Stimulated activated CD4-positive, alpha-beta T cell treated with anti-CD3 and anti-CD28 coated beads, Interleukin-4, amount 100 ng/mL, for 4 hours (primary cell): Measurements from ENCODE around the gene CMTR1.
A peak's percentile ranks its signal among the peaks of the same experiment; 100 is the strongest.

Experiments used
- DNase-seq, 2 experiments: peaks; one replicate each; pipeline ENCODE4 v3.0.0-alpha.2; 2020

CMTR1 gene

DNA sequence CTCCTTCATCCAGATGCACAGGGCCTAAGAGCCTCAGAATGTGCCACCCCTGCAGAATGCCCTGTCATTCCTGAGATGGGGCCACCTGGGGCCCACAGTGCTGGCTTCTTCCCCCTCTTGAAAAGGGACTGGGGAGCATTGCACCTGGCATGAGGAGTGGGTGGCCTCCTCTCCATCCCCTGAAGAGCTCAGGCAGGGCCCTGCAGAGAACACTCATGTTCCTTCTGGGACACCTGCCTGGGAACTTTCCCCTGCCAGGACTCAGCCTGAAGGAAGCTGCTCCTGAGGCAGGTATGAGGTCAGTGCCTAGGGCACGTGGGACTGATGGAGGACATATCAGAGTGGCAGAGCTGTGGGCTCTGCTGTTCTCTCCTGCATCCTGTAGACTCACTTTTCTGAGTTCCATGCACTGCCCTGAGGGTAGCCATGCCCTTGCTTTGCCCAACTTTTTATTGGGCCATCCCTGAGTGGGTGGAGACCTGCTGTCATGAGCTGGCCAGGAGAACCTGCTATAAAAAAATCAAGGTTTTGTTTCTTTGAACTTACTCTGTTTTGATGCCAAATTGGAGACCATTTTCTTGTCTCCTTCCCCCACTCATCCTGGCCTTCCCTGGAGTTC is 47.2 kb downstream of the CMTR1 start:
- no peak for DNase-seq

DNA sequence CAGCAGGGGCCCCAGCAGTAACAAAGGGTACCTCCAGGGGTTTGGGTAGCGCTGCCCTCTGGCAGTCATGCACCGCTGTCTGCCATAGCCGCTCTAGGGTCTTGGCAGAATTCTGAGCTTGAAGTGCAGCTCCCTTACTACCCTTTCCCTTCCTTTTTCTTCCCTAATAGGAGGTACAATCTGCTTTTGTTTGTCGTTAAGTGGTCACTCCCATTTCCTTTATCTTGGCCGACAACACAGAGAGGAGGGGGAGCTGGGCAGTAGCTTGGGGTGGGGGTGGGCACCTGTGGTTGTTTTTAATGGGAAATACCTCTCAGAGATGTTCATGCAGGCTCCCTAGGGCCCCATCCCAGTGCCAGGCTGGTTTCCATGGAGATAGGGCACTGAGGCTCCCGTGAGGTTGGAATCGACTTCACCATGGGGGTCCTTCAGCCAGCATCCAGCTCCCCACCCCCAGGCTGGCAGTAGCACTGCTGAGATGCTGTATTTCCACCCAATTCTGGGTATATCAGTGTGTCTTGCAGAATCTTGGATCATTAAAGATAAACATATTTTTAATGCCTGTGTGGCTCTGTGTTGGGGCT is 48.0 kb downstream of the CMTR1 start:
- DNase-seq: no peak

DNA sequence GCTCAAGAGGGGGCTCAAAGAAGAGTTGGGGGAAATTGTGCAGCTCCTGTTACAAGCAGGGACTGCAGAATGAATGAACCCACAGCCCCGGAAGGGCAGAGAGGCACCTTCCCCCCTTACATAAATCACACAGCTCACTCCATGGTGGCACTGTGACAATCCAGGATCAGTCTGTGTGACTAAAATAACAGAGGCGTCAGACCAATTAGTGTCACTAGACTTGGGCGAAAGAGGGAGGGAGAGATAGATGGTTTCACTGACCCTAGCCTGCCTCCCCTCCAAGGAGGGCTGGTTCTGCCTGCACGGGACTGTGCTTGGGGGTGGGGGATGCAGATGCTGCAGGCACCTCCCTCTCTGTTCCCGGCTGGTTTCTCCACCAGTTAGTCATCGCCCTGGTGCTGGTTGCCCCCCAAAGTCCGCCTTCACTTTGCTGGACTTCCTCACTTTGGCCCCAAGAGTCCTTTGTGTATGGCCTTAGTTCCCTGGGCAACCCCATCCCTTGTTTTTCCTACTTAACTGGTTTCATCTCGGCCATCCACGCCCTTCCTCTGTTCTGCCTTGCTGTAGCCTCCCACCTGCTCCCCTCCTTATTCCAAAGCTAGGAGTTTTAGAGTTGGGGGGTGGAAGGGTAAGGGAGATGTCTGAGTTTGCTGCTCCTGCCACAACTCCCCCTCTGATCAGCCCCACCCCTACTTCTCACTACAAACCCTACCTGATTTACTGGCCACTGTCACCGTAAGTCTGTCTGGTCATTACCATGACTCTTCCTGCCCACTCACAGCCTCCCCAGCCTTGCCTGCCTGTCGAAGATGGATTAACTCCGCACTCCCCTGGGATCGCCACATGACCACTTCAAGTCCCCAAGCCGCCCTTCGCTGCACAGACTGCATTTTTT is 48.9 kb downstream of the CMTR1 start:
- DNase-seq: no peak

DNA sequence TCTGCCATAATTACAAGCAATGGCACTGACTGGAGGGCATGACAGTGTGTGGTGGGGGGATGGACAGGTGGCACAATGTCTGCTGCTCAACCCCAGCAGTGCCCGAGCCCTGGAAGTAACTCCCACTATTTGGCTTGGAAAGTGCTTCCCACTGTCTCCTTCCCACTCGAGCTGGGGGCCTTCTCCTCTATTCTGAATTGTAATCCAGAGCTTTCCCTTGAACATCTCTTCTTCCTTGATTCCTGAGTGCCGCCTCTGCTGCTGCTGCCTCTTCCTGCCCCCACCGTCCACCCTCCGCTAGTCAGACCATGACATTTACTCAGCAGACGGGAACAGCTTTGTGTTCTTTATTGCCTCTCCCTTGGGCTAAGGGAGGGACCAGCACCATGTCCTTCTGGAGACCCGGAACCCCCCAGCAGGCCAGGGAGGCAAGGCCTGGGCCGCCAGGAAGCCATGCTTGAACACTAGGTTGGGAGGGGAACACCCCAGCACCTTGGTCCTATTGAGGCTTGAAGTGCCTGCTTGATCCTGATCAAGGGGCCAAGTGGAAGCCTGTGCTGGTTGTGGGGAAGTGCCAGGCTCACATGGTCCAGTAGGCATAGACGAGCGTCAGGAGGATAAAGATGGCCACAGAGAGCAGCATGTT is 49.7 kb downstream of the CMTR1 start:
- DNase-seq: no peak

DNA sequence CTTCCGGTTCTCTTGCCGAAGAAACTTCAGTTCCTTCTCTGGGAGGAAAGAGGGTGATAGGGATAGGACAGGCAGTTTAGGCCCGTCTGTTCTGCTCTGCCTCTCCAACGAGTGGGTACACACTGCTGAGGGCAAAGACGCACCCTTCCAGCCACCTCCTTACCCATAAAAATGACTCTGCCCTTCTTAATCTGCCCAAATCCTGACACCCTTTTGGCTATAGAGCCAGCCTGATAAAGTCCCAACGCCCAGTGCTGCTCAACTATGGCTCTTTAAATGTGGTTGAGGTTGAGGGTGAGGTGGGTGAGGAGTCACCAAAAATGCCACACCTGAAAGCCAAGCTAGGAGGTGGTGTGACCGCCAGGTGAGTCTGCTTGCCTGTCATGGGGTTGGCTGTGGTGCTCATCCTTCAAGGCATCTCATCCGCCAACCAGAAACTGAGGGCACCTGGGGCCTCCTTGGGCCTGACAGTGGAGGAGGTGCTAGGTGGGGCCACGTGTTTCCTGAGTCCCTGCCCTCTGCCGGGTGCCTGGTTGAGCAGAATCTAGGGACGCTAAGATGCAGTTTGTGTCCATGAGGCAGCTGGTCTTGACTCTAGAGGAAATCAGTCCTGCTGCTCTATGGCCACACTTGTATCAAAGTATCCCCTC is 50.4 kb downstream of the CMTR1 start:
- DNase-seq: no peak

DNA sequence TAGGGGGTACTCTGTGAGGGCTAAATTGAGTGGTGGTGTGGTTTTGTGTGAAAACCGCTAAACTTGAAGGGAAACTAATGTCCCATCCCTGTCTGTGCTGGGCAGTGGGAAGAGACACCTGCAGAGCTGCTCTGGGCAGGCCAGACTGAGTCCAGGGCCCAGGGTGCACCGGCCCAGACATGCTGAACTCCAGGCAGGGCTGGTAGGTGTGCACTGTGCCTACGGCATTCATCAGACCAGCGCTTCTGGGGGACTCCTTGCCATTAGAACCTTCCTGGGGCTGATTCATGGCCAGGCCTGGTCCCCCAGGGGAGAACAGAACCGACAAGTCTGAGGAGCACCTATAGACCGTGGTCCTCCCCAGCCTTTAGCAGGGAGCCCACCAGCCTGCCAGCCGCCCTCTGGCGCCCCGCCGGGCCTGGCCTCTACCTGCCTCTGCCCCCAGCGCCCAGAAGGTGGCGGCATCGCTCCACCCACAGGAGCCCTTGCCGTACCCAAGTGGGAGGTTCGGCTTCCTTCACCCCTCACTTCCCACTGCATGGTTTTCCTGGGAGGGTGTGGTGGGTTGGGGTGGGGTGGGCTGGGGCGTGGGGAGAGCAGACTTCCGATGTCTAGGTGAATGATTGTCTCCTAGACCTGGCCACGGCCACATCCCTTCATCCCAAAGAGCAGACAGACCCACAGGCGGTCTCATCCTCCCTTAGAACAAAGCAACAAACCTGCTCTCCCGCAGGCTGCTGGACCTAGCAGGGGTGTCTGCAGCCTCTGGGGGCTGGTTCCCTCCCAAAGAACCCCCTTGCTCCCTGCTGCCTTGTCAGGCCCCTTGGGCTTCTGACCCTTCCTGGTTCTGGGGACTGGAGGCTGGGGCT is 51.1 kb downstream of the CMTR1 start:
- peak; percentile 65 to 78 for DNase-seq

DNA sequence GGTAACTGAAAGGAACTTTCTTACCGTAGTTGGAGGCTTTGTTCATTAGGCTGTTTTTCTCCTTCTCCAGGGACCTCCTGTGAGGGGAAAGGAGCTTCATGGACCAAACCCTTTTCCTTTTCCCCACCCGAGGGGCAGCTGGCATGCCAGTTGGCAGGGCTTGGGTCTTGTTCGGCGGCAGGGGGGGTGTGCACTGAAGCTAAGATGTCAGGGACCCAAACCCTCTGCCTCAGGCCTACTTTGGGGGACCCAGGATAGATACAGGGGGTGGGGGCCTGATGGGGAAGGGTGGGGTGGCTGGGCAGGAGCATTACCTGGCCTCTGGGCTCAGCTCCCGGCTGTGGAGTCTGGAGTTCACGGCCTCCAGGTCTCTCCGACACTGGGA is 51.8 kb downstream of the CMTR1 start:
- no peak for DNase-seq

DNA sequence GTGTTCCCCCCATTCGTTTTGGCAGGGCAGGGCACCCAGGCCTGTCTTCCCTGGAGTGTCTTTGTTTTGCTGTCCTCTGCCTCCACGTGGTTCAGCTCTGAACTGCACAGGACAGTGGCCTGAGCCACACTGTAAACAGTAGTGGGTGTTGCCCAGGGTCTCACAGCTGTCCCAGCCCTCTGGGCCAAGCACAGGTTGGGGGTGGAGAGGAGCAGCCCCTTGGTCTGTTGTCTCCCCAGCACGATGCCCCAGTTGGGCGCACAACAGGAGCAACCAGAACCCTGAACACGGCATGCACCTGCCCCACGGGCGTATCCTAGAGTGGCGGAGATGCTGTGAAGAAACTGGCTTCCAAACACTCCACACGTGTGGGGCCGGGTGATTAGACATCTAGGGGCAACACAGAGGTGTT is 52.3 kb downstream of the CMTR1 start:
- DNase-seq: no peak

DNA sequence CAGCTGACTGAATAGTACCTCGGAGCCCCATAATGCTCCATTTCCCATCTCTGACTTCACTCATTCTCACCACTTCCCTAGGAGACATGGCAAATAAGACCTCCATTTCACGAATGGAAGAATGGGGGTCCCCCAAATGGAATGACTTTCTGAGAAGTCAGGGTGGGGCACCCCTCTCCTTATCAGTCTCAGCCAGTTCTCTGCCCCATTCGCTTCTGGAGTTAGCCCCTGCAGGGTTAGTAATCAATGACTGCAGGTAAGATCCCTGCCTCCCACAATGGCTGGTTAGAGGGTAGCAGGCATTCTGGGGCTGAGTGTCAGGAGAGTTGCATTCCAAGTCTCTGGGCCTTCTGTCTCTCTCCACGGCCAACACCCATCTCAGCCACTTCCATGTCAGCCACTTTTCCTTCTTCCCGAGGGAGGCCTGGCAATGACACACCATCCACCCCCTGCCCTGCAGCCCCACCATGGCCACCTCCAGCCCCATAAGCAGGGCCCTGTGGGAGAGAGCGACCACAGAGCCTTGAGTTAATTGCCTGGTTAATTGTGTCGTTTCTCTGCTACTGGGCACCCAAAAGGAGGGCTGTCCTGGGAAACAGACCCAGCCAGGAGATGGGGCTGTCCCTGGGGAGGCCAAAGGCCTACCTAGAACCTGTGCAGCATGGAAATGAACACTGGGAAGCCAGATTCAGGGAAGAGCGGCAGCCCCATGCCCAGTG is 53.3 kb downstream of the CMTR1 start:
- no peak for DNase-seq

DNA sequence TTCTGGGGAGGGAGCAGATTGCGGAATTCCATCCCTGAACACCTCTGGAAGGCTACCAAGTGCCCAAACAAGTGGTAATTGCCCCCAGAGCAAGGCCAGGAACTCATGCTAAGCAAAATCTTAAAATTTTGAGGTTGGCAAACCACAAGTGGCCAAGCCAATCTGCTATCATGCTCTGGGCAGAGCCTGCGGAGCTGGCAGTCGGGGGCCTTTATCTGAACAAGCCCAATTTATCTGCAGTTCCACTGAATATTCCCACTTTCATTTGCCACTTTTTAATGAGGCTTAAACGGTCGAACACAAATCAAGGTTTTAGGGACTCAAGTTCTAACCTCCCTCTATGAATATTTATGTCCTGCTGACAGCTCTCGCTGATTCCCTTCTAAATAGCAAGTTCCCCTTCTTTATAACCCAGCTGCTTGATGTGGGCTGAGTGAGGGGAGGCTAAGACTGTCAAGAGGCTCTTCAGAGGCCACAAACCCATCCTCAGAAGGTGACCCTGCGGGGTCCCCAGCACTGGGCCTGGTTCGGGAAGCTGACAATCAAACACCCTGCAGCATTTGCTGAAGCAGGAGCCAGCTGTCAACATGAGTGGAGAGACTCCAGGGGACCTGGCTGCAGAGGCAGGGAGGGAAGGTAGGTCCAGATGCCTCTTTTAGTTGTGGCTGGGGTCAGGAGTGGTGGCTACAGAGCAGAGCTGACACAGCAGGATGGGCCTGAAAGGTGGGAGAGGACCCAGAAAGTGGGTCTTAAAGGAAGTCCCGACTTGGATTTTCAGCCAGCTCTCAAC is 54.8 kb downstream of the CMTR1 start:
- DNase-seq: no peak

DNA sequence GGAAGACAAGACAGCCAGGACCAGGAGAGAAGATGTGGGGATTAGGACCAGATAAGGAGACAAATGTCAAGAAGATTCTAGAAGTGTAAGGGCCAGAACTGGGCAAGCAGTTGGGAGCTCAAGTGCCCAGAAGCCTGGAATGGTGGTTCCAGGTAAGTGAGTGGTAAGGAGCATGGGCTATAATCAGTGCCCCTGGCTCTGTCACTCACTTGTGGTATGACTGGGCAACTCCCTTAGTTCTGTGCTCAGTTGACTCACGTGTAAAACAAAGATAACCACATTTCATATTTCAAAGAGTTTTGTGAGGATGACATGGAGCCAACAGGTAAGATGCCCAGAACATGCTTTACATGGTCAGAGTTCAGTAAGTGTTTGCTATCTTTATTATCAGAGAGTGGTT is 55.5 kb downstream of the CMTR1 start:
- no peak for DNase-seq

DNA sequence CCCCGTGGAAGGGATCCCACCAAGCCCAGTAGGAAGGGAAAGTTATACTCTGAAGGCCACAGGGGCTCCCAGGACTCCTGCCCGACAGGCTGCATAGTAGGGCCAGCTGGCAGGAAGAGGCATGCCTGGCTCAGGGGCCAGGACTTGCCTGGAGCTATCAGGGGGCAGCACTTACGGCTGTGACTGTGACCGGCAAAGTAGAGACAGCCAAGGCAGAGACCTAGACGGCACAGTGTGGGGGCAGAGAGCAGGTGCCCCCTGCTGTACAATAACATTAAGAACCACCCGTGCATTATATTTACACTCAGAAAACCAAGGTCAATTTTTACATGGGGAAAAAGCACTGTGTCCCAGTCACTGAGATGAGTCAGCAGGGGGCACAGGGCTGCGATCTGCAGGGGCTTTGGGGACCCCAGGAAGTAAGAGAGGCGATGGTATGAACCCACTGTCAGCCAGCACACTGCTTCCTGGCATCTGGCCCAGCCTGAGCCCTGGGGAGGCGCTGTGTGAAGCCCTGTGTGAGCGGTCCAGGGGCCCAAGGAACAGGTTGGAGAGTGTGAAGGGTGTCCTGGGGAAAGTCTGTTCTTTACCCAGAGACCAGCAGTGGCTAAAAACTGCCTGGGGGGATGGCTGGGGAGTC is 56.8 kb downstream of the CMTR1 start:
- DNase-seq: no peak

DNA sequence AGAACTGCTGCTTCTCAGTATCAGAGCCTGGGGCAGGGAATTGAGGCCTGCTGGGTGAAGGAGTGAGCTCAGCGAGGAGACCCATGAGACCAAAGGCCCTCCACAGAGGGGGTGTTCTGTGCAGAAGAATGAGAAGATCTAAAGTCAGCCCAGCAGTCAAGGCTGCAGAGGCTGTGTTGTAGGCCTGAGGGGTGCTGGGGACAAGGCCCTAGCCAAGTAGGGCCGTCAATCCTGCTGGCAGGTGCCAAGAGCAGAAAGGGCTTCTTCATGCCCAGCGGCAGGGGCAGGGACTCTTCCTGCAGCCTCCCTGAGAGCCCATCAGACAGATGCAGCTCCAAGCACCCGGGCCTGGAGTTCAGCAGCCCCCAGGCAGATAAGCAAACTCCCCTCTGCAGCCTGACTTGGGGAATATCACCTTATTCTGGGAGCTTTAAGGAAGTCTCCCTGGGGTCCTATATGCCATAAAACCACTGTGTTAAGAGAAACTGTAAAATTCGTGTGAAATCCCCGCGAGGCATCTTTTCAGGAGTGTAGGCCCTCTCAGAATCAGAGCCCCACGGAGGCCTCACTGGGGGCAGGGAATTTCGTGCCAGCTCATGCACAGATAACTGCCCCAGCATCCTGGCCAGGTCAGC is 57.6 kb downstream of the CMTR1 start:
- DNase-seq: no peak

DNA sequence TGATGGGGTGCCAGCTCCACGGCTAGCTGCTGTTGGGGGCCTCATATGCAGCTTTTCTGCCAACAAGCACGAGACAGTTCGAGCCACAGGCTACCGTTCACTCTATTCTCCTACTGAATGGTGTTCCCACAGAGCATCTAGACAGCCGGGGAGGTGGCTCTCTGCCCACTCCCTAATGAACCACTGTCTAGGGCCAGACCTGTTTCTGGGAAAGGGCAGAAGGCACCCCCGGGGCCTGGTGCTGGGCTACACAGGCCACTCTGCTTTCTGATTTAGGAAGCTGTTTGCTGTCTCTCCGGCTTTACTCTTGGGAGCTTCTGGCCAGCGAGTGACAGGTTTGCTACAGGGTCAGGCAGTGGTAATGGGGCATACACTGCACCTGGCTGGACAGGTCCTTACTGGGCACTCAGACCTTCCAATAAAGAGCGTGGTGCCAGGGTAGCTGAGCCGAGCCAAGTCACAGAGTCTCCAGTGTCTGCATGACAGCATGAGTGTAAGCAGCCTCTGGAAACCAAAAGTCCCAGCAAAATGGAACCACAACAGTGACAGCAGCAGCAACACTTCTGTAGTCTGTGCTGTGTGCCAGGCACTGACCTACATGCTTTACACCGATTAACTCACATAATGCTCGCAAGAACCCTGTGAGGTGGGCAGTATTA is 58.3 kb downstream of the CMTR1 start:
- DNase-seq: no peak

DNA sequence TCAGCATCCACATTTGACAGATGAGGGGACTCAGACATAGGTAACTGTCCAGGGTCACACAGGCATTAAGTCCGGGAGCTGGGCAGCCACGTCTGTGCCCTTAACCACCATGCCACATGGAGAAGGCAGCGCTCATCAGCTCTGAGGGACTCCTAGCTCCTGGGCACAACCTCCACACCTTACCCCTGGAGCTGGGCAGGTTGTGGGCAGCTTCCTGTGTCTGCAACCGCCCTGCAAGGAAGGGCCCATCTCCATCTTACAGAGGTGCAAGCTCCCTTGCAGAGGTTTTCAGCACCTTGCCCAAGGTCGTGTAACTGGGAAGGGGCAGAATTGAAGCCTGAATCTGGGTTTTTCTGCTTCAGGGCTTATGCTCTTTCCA is 58.8 kb downstream of the CMTR1 start:
- no peak for DNase-seq

DNA sequence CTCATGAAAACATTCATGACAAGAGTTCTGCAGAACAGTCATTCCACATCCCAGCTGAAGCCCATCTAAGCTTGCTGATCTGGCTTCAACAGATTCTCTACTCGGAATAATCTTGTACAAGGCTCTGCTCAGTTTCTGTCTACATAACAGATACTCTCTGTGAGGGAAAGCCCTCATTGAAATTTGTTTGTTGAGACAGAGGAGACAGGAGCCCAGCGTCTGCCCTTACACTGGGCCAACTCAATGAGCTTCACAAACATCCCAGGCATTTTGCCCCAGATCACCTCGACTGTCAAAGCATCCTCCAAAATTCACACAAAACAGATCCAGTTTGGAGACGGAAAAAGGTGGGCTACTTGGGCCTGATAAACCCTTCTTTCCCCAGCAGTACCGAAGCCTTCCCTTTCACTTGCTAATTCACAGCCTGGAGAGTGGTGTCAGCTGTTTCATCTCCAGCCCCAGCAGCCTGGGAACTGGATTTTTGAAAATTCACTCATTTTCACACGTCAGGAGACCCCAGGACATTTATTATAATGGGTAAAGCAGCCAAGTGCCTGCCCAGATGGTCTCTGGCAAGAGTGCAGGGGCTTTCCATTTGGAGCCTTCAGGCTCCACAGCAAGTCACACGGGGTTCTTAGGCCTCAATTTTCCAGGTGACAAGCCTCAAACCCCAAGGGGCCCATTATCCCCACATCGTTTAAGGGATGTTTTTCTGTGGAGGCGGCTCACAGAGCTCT is 59.4 kb downstream of the CMTR1 start:
- no peak for DNase-seq

DNA sequence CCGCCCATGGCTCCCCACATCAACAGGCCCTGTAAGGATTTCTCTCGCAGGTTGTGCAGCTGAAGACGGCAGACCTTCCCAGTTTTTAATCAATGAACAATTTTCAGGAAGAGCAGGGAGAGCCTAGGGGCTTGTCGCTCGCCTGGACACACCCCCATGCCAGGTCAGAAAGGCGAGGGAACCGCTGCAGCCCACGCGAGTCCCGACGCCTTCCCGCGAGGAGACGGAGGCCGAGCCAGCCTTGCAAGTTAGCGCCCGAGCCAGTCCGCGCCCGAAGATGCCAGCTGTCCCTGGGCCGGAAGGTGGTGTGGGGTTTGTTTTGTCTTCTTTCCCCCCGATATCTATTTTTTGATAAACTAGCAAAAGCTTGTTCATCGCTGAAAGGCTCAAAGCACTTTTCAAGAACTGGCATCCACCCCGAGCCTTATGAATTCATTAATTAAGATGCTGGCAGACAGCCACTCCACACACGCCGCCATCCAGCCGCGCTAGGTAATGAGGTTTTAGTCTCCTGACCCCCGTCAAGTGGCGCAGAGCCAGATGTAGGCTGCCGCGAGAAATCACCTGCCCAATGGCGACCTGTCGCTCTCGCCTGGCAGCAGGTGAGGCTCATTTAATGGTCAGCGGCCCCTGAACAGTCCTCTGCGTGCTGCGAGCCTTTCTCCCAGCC is 60.1 kb downstream of the CMTR1 start:
- DNase-seq: no peak

DNA sequence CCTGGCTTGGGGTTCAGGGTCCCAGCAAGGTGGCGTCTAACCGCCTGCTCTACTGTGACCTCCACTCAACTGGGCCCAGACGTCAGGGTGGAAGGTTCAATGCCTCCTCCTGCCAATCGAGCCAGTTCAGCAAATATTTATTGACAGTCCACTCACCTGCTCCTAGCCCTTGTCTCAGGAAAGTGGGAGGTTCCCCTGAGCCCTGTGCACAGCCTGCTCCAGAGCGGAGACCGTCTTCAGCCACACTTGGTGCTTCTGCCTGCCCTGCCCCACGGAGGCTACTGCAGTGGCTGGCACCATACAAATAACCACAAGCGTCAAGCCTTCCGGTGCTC is 60.6 kb downstream of the CMTR1 start:
- no peak for DNase-seq
